Measurements from ENCODE around the gene CIDEA. TPM values are rescaled to one million over a fixed set of nuclear protein-coding genes. Genes with fewer than 3 reads are reported as not detected.

Gene CIDEA
- polyA plus RNA-seq, 3 donors = not detected

GRCh38 chr18:12304351-12305210 lies 50.4 kb downstream of the CIDEA start:
- Histone ChIP-seq H2AFZ (ENCODE audit: insufficient read depth, low read depth, low read length, poor library complexity, severe bottlenecking) (no peak overlapping the region), H3K27me3 (ENCODE audit: control insufficient read depth in 2 of 2, insufficient read depth in 2 of 2, low read length in 2 of 2) (peaks cover 0 to 31% of the 10 kb centered on the region in 2 donors), H3K79me2 (ENCODE audit: insufficient read depth, low read length) (peaks cover 4% of the 10 kb centered on the region), H3K4me3 (replicated peaks in 1 of 3; ENCODE audit: low read depth in 2 of 3, low read length in 3 of 3) (no peak overlapping the region), H4K20me1 (ENCODE audit: insufficient read depth, low read length) (no peaks in the 10 kb centered on the region), H3K36me3 (replicated peaks in 1 of 2; ENCODE audit: control insufficient read depth in 1 of 2, insufficient read depth in 2 of 2, low read length in 2 of 2) (no peaks in the 10 kb centered on the region), H3K9me3 (replicated peaks in 1 of 2; ENCODE audit: control insufficient read depth in 1 of 2, insufficient read depth in 1 of 2, low read length in 2 of 2) (no peaks in the 10 kb centered on the region), H3K9ac (ENCODE audit: insufficient read depth, low read length, poor library complexity, severe bottlenecking) (no peak overlapping the region), H3K4me2 (replicated peaks; ENCODE audit: extremely low read depth, low read length, poor library complexity, severe bottlenecking) (no peak overlapping the region), H3K27ac (ENCODE audit: low read depth in 1 of 2, low read length in 2 of 2) (no peak overlapping the region), H3K4me1 (ENCODE audit: control insufficient read depth in 1 of 2, insufficient read depth in 2 of 2, low read length in 2 of 2) (peaks cover 20 to 31% of the 10 kb centered on the region in 2 donors)
- Mint-ChIP-seq H3K27ac (no peak overlapping the region), H3K36me3 (peaks cover 5 to 8% of the 10 kb centered on the region in 2 donors), H3K27me3 (ENCODE audit: low read depth in 3 of 3) (peaks cover 17 to 39% (median 34%) of the 10 kb centered on the region in 3 donors), H3K4me1 (peaks cover 23% of the 10 kb centered on the region), H3K4me3 (no peak overlapping the region), H3K9me3 (peaks cover 0 to 7% (median 0%) of the 10 kb centered on the region in 7 donors)
- intact Hi-C loops (cut with micrococcal nuclease) = loop anchor here (5.0 to 10.0 kb wide), 2 partner anchors 70 to 73 kb away; partner anchors contain the start of gene AFG3L2 (in 2 of the 2)
- DNase-seq = no peak
- 89% methylated on average over 13 of the region's 19 CpGs for WGBS (ENCODE audit: insufficient coverage)
- no peak for TF ChIP-seq CTCF (IDR thresholded peaks at IDR 0.05)

GRCh38 chr18:12305211-12305610 lies 51.0 kb downstream of the CIDEA start:
- no peaks in the 10 kb centered on the region for H3K36me3 ChIP-seq (replicated peaks in 1 of 2; ENCODE audit: control insufficient read depth in 1 of 2, insufficient read depth in 2 of 2, low read length in 2 of 2)
- H3K4me2 ChIP-seq (replicated peaks; ENCODE audit: extremely low read depth, low read length, poor library complexity, severe bottlenecking) = no peak overlapping the region
- H3K4me3 ChIP-seq (replicated peaks in 1 of 3; ENCODE audit: low read depth in 2 of 3, low read length in 3 of 3) = no peak overlapping the region
- no peak overlapping the region for H2AFZ ChIP-seq (ENCODE audit: insufficient read depth, low read depth, low read length, poor library complexity, severe bottlenecking)
- Mint-ChIP-seq H3K4me1 (peaks cover 26% of the 10 kb centered on the region), H3K9me3 (peaks cover 0 to 7% (median 0%) of the 10 kb centered on the region in 7 donors), H3K27me3 (ENCODE audit: low read depth in 3 of 3) (peaks cover 17 to 43% (median 36%) of the 10 kb centered on the region in 3 donors), H3K36me3 (peaks cover 8 to 11% of the 10 kb centered on the region in 2 donors), H3K27ac (no peak overlapping the region), H3K4me3 (no peak overlapping the region)
- H3K27ac ChIP-seq (ENCODE audit: low read depth in 1 of 2, low read length in 2 of 2) = no peak overlapping the region
- peaks cover 23 to 34% of the 10 kb centered on the region in 2 donors for H3K4me1 ChIP-seq (ENCODE audit: control insufficient read depth in 1 of 2, insufficient read depth in 2 of 2, low read length in 2 of 2)
- H3K9me3 ChIP-seq (replicated peaks in 1 of 2; ENCODE audit: control insufficient read depth in 1 of 2, insufficient read depth in 1 of 2, low read length in 2 of 2) = no peaks in the 10 kb centered on the region
- WGBS (ENCODE audit: insufficient coverage) = 98% methylated on average over 6 of the region's 12 CpGs
- TF ChIP-seq CTCF (IDR thresholded peaks at IDR 0.05) = no peak
- H3K27me3 ChIP-seq (ENCODE audit: control insufficient read depth in 2 of 2, insufficient read depth in 2 of 2, low read length in 2 of 2) = peaks cover 0 to 33% of the 10 kb centered on the region in 2 donors
- intact Hi-C loops (cut with micrococcal nuclease) = loop anchor here (5.0 to 10.0 kb wide), 2 partner anchors 70 to 72 kb away; partner anchors contain the start of gene AFG3L2 (in 2 of the 2)
- H3K9ac ChIP-seq (ENCODE audit: insufficient read depth, low read length, poor library complexity, severe bottlenecking) = no peak overlapping the region
- H4K20me1 ChIP-seq (ENCODE audit: insufficient read depth, low read length) = no peaks in the 10 kb centered on the region
- H3K79me2 ChIP-seq (ENCODE audit: insufficient read depth, low read length) = peaks cover 9% of the 10 kb centered on the region
- DNase-seq = no peak

Measured in CD14-positive monocyte (primary cell).